Tibial nerve (tissue), 4 donors: Measurements from ENCODE around the gene ETV2. TPM values are rescaled to one million over a fixed set of nuclear protein-coding genes. Genes with fewer than 3 reads are reported as not detected.
A peak's percentile ranks its signal among the peaks of the same experiment; 100 is the strongest.

Source experiments
- DNase-seq, 2 donors: peaks; one replicate each; pipeline ENCODE4 v3.0.0-alpha.2; 2019; ENCODE audit warnings: low spot score in 2 of 2
- H3K27ac ChIP-seq, 4 donors: fragments of 200-600 bp; sonication (generic) in 3 of 4; one replicate each; pipeline ENCODE4 v1.5.1; 2017 to 2019; ENCODE audit warnings: mild to moderate bottlenecking in 1 of 4
- H3K27me3 ChIP-seq, 2 donors: fragments of 200-600 bp; sonication (generic) in 1 of 2; one replicate each; pipeline versions ENCODE4 v1.5.1 to v1.6.0; 2017 to 2019
- H3K36me3 ChIP-seq, 3 donors: fragments of 200-600 bp; sonication (generic); one replicate each; pipeline ENCODE4 v1.5.1; 2018 to 2019
- H3K4me1 ChIP-seq, 4 donors: fragments of 200-600 bp; sonication (generic) in 3 of 4; one replicate each; pipeline ENCODE4 v1.5.1; 2017 to 2019
- H3K4me3 ChIP-seq, 4 donors: fragments of 200-600 bp; sonication (generic) in 3 of 4; one replicate each; pipeline ENCODE4 v1.5.1; 2017 to 2019; ENCODE audit warnings: mild to moderate bottlenecking in 1 of 4, moderate library complexity in 1 of 4
- H3K9me3 ChIP-seq, 4 donors: fragments of 200-600 bp; sonication (generic) in 3 of 4; one replicate each; pipeline ENCODE4 v1.5.1; 2017 to 2019
- CTCF ChIP-seq, 5 experiments: fragments of 200-600 bp in 3 of 5; fragments of 450-650 bp in 2 of 5; sonication (generic) in 3 of 5; IDR thresholded peaks; one replicate each; pipeline ENCODE4 v1.5.1; 2016 to 2019; ENCODE audit warnings: antibody characterized with exemption in 5 of 5, mild to moderate bottlenecking in 3 of 5, moderate library complexity in 2 of 5
- EP300 ChIP-seq, 2 donors: sonication (generic); formaldehyde crosslinking; IDR thresholded peaks; one replicate each; pipeline ENCODE4 v1.6.1; 2017; ENCODE audit warnings: antibody characterized with exemption in 2 of 2, mild to moderate bottlenecking in 1 of 2
- POLR2A ChIP-seq, 2 donors: fragments of 450-650 bp; IDR thresholded peaks; one replicate each; pipeline ENCODE4 v1.6.1; 2017; ENCODE audit warnings: antibody characterized with exemption in 2 of 2, mild to moderate bottlenecking in 2 of 2, moderate library complexity in 2 of 2
- WGBS, 2 donors: methylation state at CpG; one replicate each; pipeline ENCODE4 v1.1.5; 2018; 5-methylcytosine and 5-hydroxymethylcytosine counted together
- total RNA-seq, 4 donors: library from RNA; depleted of rRNA; stranded (reverse); fragments of >200 nt; gene quantifications; one replicate each; pipeline ENCODE4 v1.1.0, GENCODE V29; 2016

Gene ETV2
- total RNA-seq, 4 donors from 2014 or later: 0.84 to 2.2 TPM; not detected in 2

GRCh38 chr19:35612224-35612558 lies 29.4 kb upstream of the ETV2 start:
- 38 to 44% methylated on average over 9 of the region's 9 CpGs for WGBS, 2 donors
- TF ChIP-seq CTCF (IDR thresholded peaks at IDR 0.05) (no peak), EP300 (IDR thresholded peaks at IDR 0.05) (no peak), POLR2A (IDR thresholded peaks at IDR 0.05) (no peak)
- no peak for DNase-seq
- H3K27me3 ChIP-seq: no peaks in the 10 kb centered on the region
- peaks cover 0 to 25% (median 0%) of the 10 kb centered on the region in 3 donors for H3K36me3 ChIP-seq
- H3K4me3 ChIP-seq: peak overlapping the region; percentile 51 to 91 (median 81)
- H3K9me3 ChIP-seq: peaks cover 0 to 15% (median 0%) of the 10 kb centered on the region in 4 donors
- H3K27ac ChIP-seq: peak overlapping the region; percentile 61 to 89 (median 76)
- peaks cover 0 to 15% (median 7%) of the 10 kb centered on the region in 4 donors for H3K4me1 ChIP-seq

GRCh38 chr19:35612559-35613321 lies 28.8 kb upstream of the ETV2 start, which contains the start of gene HAUS5:
TSS of gene HAUS5 (plus strand) at chr19:35612735. CDS start at chr19:35612795, 60 bp downstream.
- WGBS, 2 donors: 0 to 2% methylated on average over 13 to 22 of the region's 47 CpGs
- peaks cover 0 to 30% (median 0%) of the 10 kb centered on the region in 3 donors for H3K36me3 ChIP-seq
- peaks cover 0 to 9% (median 0%) of the 10 kb centered on the region in 4 donors for H3K9me3 ChIP-seq
- peak within 1 kb of the TSS; percentile 51 to 91 (median 81) for H3K4me3 ChIP-seq
- peak within 1 kb of the TSS; percentile 61 to 89 (median 76) for H3K27ac ChIP-seq
- no peaks in the 10 kb centered on the region for H3K27me3 ChIP-seq
- peak; percentile 95 to 96 for DNase-seq
- H3K4me1 ChIP-seq: peaks cover 0 to 15% (median 7%) of the 10 kb centered on the region in 4 donors
- peak in 1 of 5 experiments; percentile 47 for TF ChIP-seq CTCF (IDR thresholded peaks at IDR 0.05)
- TF ChIP-seq POLR2A (IDR thresholded peaks at IDR 0.05): peak in 1 of 2 donors; percentile 49
- peak; percentile 40 to 86 for TF ChIP-seq EP300 (IDR thresholded peaks at IDR 0.05)

DNA sequence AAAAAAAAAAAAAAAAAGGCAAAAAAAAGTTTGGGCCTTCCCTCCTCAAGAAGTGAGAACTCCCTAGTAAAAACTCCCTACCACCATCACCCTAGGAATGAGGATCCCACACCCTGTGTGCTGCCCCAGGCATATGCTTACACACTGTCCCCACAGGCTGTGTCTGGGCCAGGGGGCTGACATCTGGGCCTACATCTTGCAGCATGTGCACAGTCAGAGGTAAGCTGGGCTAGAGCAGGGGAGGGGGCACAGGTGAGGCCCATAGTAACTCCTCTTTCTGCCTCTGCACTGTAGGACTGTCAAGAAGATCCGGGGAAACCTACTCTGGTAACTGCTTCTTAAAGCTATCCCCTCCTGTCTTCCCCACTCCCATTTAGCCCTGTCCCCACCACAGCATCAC lies 28.0 kb upstream of the ETV2 start:
- H3K27ac ChIP-seq: no peak overlapping the region
- WGBS, 2 donors: 90 to 93% methylated on average over 1 of the region's 1 CpG
- peaks cover 0 to 39% (median 0%) of the 10 kb centered on the region in 3 donors for H3K36me3 ChIP-seq
- peaks cover 0 to 15% (median 7%) of the 10 kb centered on the region in 4 donors for H3K4me1 ChIP-seq
- H3K27me3 ChIP-seq: no peaks in the 10 kb centered on the region
- peaks cover 0 to under 1% (median 0%) of the 10 kb centered on the region in 4 donors for H3K9me3 ChIP-seq
- H3K4me3 ChIP-seq: no peak overlapping the region
- no peak for DNase-seq
- TF ChIP-seq POLR2A (IDR thresholded peaks at IDR 0.05): no peak
- TF ChIP-seq EP300 (IDR thresholded peaks at IDR 0.05): no peak
- no peak for TF ChIP-seq CTCF (IDR thresholded peaks at IDR 0.05)

DNA sequence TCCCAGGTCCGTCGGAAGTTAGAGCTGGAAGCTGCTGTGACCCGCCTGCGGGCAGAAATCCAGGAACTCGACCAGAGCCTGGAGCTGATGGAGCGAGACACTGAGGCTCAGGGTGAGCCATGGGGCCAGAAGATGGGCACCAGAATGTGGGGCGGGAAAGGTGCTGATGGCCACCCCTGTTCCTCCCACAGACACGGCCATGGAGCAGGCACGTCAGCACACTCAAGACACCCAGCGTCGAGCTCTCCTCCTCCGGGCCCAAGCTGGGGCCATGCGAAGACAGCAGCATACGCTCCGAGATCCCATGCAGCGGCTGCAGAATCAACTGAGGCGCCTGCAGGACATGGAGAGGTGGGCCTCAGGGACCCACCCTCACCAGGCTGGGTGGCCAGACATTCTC lies 26.5 kb upstream of the ETV2 start:
- no peak for DNase-seq
- no peak for TF ChIP-seq EP300 (IDR thresholded peaks at IDR 0.05)
- no peaks in the 10 kb centered on the region for H3K9me3 ChIP-seq
- H3K27me3 ChIP-seq: no peaks in the 10 kb centered on the region
- no peak overlapping the region for H3K4me3 ChIP-seq
- H3K36me3 ChIP-seq: peaks cover 0 to 53% (median 0%) of the 10 kb centered on the region in 3 donors
- WGBS, 2 donors: 92 to 94% methylated on average over 16 to 17 of the region's 17 CpGs
- peaks cover 0 to 15% (median 7%) of the 10 kb centered on the region in 4 donors for H3K4me1 ChIP-seq
- no peak overlapping the region for H3K27ac ChIP-seq

- WGBS, 2 donors: 70 to 76% methylated on average over 4 to 5 of the region's 7 CpGs
- peaks cover 0 to 72% (median 0%) of the 10 kb centered on the region in 3 donors for H3K36me3 ChIP-seq
- TF ChIP-seq CTCF (IDR thresholded peaks at IDR 0.05) (no peak), EP300 (IDR thresholded peaks at IDR 0.05) (no peak), POLR2A (IDR thresholded peaks at IDR 0.05) (no peak)
- no peaks in the 10 kb centered on the region for H3K4me1 ChIP-seq
- no peak overlapping the region for H3K27ac ChIP-seq
- H3K9me3 ChIP-seq: no peaks in the 10 kb centered on the region
- H3K27me3 ChIP-seq: no peaks in the 10 kb centered on the region
- DNase-seq: no peak
- H3K4me3 ChIP-seq: no peak overlapping the region
Measured at GRCh38 chr19:35618857-35619256, 22.7 kb upstream of the ETV2 start.
